ENCODE data around the gene EBP.

Gene EBP

DNA sequence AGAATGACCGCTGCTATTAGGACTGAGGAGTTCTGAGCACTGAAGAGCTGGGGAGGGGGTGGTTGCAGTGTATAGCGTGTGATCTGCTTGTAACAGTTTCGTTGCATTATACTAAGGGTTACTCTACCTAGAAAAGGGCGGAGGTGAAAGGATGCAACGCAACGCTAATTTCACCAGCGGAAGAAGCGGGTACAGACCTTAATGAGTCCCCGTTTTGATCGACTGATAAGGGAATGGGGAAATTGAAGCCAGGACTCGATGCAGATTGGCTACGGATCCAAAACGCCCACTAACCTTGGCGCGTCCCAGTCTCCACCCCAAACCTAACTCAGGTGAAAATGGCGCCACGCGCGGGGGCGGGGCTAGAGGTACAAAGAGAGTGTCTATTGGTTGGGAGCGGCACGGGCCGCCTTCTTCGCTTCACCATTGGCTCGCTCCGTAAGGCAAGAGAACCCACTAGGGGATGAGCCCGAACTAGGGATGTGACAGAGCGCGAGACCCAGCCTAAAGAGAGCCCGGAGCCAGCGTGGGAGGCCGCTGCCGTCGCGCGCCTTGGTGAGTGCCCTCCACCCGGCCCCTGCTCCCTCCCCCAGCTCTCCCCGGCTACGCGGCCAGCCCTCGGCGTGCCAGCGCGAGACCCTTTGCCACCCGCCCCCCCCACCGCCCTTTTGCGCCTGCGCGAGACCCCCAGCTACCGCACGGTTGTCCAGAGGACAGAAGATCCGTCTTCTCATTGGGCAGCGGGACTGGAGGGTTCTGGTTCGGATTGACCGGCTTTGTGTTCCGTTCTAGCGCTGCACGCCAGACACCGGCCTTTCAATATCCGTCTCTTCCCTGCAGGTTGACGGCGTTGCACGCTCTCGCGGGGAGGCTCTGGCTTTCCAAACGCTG, at the start of gene EBP:
EBP (plus strand) TSS at position 456 of the 891 bp plus-strand sequence. CDS start 1,964 bp downstream, outside the sequence.
- peak; percentile 84 for DNase-seq (ENCODE audit: low spot score)

DNA sequence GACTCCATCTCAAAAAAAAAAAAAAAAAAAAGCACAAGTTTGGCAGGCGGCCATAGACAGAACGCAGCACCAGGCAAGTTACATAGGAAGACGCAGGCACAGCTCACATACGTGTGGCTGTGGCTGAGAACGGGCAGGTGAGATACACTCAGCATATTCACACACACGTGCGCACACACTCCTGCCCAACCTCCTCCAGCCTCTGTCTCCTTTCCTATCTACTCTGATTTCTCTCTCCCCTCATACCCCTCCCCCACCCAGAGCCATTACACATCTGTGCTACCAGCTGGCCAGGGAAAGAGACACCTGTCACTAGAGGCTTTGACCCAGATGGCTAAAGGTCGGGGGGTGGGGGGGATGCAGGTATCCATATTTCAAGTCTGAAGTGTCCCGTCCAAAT, 49.4 kb upstream of the EBP start:
- DNase-seq (ENCODE audit: low spot score) = no peak

DNA sequence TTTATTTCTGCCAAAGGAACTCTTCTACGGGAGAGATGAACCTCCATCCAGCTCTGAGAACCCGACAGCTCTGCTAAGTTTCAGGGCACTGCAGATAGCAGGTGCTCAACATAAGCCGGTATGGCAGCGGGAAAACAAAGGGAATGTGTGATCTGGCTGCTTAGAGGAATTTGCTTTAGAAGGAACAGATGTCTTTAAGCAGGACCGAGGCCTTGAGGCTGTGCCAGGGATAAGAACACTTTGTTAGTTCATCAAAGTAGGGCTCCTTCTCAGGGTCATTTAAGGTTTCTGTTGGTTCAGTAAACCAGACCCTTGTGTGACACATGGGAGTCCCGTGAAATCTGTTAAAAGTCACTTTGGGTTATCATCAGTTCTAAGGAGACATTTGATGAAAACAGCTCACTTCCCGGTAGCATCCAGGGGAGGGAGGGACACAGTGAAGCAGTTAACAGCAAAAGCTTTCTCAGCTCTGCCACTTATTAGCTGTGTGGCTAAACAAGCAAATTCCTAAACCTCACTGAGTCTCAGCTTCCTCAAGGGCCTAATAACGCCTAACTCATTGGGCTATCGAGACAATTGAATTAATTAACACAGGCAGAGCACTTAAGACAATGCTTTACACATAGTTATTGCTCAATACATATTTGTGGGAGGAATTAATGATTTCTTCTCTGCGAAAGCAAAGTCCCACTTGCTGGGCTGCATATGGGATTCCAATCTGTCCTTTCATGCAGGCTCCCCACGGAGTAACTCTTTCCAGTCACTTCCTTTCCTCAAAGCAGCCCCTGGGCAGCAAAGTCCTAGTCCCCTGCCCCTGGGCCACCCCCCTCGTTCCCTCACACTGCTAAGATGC, 48.5 kb upstream of the EBP start:
- no peak for DNase-seq (ENCODE audit: low spot score)

DNA sequence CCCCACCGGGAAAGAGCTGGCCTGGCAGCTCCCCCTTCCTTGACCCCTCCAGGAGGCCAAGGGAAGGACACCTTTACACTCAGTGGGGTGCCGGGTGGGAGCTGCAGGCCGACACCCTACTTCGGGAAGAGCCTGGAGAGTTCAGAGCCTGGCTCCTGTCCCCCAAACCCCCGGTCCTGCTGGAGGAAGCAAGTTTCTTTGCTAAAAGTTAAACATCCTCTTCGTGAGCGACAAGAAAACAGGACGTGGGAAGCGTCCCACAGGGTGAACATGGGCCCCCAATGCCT, 48.0 kb upstream of the EBP start:
- DNase-seq (ENCODE audit: low spot score) = no peak

DNA sequence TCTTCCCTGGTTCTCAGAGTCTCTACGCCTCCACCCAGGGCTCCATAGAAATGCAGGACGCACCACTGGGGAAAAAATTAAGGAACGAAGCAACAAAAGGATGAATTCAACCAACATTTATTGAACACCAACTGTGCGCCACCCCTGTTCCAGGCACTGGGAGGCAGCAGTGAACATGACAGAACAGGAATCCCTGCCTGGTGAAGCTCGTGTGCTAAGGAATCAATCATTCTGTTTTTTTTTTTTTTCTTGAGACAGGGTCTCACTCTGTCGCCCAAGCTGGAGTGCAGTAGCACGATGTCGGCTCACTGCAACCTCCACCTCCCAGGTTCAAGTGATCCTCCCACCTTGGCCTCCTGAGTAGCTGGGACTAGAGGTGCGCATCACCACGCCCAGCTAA, 47.5 kb upstream of the EBP start:
- no peak for DNase-seq (ENCODE audit: low spot score)

DNA sequence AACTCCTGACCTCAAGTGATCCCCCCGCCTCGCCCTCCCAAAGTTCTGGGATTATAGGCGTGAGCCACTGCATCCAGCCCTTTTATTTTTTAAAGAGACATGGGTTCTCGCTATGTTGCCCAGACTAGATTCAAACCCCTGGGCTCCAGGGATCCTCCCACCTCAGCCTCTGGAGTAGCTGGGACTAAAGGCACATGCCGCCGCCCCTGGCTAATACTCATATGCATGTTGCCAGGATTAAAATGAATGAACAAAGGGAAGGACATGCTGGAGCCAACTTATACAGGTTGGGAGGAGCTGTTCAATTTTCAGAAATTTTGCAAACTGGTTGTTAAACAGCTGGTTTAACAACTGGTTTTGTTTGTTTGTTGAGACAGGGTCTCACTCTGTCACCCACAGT, 47.0 kb upstream of the EBP start:
- DNase-seq (ENCODE audit: low spot score) = no peak

DNA sequence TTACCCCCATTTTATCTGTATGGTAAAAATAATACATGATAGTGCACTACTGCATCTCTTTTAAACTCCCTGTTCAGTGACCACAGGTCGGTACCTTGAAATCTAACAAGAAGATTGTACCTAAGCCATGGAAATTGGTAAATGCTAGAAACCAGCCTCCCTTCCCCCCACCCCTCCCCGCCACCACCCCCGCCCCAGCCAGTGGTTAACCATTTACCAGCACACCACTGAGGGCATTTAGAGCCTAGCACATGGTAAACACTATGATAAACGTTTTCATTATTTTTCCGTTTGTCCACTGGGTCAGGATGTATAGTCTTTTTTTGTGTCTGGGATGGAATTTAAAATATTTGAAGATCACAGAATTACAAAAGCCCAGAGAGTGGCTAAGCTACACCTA, 46.3 kb upstream of the EBP start:
- DNase-seq (ENCODE audit: low spot score) = no peak

DNA sequence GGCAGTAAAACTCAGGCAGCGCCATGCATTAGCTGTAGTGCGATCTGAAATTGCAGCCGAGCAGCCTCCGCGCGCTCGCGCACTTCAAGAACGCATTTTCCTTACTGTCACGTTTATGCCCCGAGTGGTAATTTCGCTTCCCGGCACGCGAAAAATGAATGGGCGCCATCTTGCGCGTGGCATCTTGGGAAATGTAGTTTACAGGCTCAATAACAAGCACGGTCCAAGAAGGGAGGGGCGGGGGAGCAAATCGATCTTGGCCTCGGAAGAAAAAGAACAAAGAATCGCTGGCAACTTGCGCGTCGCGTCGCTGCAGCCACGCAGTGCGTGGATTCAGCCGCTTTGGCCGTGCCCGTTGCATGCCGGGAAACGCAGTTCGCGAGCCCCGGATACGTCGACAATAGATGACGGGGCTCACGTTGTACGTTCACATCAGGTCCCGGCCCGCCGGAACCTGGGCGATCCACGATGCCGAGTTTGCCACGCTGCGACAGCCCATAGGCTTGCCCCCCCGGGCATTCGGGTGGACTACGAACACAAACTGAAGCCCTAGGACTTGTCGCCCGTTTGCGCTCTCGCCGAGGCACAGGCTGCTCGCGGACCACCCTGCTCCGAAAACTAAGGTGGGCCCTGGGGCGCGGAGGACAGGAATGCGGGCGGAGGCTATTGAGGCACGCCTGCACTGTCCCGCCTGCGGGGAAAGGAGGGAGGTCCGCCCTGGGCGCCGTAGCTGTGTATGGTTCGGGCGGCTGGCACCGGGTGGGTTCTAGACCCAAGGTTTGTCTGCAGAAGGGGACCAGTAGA, 45.6 kb upstream of the EBP start, which contains the start of gene FTSJ1:
FTSJ1 (plus strand) TSS at position 426 of the 804 bp plus-strand sequence. CDS start 1,849 bp downstream, outside the sequence.
- peak; percentile 88 for DNase-seq (ENCODE audit: low spot score)

DNA sequence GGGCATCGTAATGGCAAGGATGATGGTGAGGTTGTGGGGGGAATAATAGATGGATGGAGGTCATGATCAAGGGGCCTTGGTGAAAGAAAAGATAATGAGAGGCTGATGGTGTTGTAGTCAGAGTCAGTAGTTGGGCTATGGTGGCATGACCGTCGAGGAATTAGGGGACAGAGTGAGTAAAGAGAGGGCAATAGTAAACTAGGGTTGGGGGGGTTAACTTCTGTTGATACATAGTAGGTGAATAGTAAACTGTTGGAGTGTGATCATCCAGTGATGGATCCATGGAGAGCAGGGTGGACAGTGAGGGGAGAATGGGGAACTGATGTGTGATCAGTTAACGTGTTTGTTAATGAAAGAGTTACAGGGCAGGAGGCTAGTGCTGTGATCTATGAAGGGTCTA, 44.7 kb upstream of the EBP start:
- DNase-seq (ENCODE audit: low spot score) = no peak

DNA sequence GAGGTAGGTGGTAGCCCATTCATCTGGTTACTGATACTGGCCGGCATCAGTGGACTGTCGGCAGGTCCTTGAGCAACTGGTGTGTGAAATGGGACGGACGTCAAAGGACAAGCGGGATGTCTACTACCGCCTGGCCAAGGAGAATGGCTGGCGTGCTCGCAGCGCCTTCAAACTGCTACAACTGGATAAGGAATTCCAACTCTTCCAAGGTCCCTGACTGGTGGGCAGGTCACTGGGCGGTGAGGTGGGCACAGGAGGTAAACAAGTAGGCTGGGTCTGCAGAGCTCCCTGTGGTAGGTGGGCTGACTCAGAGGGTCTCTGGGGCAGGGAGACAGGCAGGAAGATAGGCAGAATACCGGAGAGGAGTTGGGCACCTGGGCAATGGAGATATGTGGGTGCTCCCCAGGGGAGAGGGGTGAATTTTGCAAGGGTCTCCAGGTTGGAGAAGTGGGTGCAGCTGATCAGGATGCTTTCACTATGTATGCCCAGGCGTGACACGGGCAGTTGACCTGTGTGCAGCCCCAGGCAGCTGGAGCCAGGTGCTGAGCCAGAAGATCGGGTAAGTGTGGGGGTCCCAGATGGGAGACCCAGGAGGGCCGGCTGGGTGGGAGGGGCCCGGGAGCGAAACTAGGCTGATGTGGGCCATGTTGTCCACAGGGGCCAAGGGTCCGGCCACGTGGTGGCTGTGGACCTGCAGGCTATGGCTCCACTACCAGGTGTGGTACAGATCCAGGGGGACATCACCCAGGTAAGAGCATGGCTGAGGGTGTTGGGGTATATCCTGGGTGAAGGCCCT, 43.5 kb upstream of the EBP start:
- DNase-seq (ENCODE audit: low spot score) = no peak

DNA sequence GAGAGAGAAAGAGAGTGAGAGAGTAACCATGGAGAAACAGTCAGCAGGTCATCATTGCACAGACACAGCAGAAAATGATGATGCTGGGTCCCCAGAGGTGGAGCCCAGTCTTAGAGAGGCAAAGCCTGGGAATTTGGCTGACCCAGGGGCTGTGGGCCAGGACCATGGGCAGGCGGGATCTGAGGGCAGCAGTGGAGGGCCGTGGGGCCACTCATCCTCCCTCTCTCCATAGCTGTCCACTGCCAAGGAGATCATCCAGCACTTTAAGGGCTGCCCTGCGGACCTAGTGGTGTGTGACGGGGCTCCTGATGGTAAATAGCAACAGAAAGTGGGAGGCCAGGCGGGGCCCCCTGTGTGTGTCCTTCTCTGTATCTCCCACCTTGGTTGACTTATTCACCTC, 42.8 kb upstream of the EBP start:
- DNase-seq (ENCODE audit: low spot score) = no peak

DNA sequence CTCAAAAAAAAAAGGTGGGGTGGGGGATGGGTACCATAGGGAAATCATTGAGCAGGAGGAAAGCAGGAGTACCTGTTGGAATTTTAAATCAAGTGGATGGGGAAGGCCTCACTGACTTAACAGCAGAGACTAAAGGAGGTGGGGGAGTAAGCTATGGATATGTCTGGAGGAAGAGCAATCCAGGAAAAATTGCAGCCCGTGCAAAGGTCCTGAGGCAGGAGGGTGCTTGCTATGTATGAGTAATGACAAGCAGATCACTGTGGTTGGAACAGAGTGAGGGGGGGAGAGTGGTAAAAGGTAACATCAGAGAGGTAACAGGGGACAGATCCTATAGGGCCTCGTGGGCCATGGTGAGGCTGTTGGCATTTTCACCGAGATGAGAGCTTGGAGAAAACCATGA, 41.5 kb upstream of the EBP start:
- DNase-seq (ENCODE audit: low spot score) = no peak

DNA sequence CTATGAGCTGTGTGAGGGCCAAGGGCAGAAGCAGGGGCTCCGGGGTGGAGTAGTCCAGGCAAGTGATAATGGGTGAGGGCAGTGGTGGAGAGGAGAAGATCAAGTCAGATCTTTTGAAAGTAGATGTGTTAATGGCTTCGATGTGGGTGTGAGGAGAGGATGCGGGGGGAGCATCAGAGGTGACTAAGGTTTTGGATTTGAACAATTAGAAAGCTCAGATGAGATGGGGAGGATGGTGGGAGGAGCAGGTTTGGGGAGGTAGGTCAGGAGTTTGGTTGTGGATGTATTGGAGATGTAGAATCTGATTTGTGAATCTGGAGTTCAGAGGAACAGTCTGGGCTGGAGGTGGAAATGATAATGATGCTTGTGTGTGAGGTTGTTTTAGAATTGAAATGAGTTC, 41.0 kb upstream of the EBP start:
- no peak for DNase-seq (ENCODE audit: low spot score)

DNA sequence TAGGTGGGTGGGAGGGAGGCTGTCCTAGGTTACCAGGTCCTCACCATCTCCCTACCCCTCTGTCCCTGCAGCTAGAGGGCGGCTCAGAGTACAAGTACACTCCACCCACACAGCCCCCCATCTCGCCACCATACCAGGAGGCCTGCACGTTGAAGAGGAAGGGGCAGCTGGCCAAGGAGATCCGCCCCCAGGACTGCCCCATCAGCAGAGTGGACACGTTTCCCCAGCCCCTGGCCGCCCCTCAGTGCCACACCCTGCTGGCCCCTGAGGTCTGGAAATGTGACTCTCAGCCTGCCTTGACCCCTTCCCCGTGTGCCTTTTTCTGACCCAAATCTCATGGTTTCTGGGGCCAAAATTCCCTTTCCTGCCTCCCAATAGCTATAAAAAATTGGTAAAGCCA, 39.1 kb upstream of the EBP start:
- no peak for DNase-seq (ENCODE audit: low spot score)

DNA sequence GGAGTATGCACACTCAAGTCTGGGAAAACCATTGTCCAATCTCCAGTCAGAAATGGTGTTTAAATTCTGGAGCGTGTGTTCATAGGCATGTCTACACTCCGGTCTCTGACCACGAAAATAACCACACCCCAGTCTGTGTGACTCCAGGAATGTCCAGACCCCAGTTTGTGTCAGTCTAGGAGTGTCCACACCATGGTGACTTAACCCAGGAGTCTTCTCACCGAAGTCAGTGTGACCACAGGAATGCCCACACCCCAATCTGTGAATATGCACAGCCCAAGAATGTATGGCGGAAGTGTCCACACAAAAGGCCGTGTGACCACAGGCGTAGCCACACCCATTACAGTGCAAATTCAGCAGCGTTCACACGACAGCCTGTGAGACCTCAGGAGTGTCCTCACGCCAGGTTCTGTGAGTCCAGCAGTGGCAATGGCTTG, 34.2 kb upstream of the EBP start:
- no peak for DNase-seq (ENCODE audit: low spot score)

DNA sequence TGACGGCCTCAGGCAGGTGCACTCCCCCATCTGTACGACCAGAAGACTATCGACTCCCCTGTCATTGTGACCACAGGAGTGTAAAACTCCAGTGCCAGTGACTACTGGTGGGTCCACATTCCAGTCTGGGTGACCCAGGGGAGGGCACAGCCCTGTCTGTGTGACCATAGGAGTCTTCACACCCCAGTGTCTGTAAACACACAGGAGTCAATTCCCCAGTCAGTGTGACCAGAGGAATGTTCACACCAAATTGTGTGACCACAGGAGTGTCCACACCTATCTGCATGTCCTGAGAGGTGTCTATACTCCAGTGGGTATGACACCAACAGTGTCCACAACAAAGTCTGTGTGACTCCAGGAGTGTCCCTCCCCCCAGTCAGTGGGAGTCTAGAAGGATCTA, 33.6 kb upstream of the EBP start:
- no peak for DNase-seq (ENCODE audit: low spot score)

DNA sequence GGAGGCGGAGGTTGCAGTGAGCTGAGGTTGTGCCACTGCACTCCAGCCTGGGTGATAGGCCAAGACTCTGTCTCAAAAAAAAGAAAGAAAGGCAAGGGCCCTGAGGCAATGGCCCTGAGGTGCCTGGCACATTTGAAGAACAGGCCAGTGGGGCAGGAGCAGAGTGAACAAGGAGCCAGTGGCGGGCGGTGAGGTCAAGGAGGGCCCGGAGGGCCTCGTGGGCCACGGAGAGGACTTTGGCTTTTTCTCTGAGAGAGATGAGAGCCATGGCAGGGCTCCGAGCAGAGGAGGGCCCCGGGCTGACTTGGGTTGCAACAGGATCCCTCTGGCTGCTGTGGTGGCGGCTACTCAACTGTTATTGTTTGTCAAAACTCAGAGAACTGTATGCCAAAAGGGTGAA, 32.3 kb upstream of the EBP start:
- DNase-seq (ENCODE audit: low spot score) = no peak

DNA sequence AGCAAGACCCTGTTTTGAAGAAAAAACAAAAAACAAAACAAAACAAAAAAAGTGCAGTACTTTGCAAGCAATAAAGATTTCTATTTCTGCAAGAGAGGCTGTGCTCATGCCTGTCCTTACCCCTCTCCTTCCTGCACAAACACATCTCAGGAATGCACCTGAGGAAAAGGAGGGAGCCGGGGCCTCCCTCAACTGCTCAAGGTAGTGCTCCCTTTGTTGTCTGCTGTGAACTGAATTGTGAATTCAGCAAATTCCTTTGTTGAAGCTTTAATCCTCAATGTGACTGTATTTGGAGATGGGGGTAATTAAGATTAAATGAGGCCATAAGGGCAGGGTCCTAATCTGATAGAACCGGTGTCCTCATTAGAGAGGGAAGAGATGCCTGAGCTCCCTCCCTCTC, 31.7 kb upstream of the EBP start:
- DNase-seq (ENCODE audit: low spot score) = no peak

DNA sequence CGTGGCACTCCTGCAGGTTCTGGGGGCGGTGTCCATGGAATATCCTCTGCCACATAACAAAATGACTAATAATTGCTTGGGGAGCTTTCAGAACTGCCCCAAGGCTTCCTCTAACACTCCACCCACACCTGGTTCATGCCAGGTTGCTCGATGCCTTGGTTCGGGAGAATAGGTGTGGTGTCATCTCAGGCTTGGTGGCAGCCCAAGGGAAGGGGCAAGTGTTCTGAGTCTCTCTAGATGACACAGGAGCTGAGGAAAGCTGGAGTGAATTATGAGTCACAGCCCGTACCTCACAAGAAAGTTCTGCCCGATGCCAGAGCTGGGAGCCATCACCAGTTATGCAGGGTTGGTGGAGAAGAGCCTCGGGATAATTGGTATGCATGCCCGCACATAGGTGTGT, 30.9 kb upstream of the EBP start:
- DNase-seq (ENCODE audit: low spot score) = no peak

DNA sequence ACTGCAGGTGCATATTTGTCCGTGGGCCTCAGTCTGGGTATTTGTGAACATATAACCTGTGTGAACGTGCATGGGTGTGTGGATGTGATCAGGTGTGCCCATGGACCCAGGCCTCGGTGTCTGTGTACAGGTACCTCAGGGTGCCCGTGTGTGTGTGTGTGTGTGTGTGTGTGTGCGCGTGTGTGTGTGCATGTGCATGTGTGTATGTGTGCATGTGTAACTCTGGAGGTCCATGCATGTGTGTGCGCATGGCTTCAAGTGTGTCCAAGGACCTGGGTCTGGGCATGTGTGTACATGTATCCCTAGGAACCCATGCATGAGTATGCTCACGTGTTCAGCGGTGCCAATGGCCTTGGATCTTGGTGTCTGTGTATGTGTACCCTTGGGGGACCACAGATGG, 29.8 kb upstream of the EBP start:
- DNase-seq (ENCODE audit: low spot score) = no peak

DNA sequence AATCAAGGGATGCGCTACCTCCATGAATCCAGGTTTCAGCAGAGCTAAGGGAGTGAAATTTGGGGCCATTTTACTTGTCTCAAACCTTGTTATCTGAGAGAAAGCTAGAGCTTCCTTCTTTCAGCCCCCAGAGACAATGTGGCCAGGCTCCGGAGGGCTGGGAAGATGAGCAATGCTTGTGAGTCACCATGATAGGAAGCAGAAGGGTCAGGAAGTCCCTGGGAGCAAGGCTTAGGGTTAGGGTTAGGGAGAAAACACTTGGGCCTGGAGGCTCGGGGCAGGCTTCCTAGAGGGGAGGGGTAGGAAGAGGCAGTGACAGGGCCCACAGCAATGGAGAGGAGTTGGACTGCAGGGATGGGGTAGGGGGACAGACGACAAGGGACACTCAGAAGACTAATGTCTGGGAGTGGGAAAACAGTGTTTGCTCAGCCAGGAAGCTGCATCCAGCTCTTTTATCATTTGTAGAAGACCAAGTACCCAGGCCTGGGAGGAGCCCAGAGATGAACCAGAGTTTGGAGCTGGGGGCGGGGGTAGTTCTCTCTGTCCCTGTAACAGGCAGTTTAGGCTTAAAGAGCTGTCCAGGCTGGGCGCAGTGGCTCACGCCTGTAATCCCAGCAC, 29.2 kb upstream of the EBP start:
- DNase-seq (ENCODE audit: low spot score) = no peak

Data from left forelimb (tissue), 1 donor.